OCI-LY7 (cell line): ENCODE data around the gene DPP8.

Experiments used
- CTCF ChIP-seq: fragments of 200-600 bp; sonication (generic); conservative IDR thresholded peaks from 2 replicates; pipeline ENCODE4 v1.5.1; 2014; ENCODE audit warnings: mild to moderate bottlenecking, antibody characterized with exemption, low read length, moderate library complexity, mixed read lengths
- EZH2phosphoT487 ChIP-seq: fragments of 200-600 bp; sonication (generic); IDR thresholded peaks from 2 replicates; pipeline ENCODE4 v1.6.1; 2018; ENCODE audit warnings: low read depth, borderline replicate concordance, mild to moderate bottlenecking, mixed run types, antibody characterized with exemption, low read length, moderate library complexity, mixed read lengths

- TF ChIP-seq CTCF (no peak), EZH2phosphoT487 (no peak)
Observed at GRCh38 chr15:65401611-65402240, 115.8 kb downstream of the DPP8 start.
